GM18861 (cell line): ENCODE measurements around the gene ALOX15B.

Experiments
- ATAC-seq: cut with Tn5 transposase; IDR thresholded peaks from one replicate; pipeline ENCODE4 v1.9.1; 2021; ENCODE audit not compliant: unreplicated experiment

The ALOX15B gene

DNA sequence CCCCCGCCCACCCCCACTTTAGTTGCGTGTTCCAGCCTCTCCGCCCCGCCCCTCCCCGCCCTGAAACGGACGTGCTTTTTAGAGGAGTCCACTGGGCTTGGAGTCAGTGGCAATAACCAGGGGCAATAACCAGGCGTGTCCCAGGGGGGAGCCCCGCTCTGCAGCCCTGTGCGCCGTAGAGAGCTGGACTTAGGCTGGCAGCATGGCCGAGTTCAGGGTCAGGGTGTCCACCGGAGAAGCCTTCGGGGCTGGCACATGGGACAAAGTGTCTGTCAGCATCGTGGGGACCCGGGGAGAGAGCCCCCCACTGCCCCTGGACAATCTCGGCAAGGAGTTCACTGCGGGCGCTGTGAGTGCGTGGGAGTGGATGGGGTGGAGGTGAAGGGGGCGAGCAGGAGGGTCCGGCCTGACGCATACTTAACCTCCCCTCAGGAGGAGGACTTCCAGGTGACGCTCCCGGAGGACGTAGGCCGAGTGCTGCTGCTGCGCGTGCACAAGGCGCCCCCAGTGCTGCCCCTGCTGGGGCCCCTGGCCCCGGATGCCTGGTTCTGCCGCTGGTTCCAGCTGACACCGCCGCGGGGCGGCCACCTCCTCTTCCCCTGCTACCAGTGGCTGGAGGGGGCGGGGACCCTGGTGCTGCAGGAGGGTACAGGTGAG is at the start of gene ALOX15B:
TSS of gene ALOX15B (plus strand) at position 106 of the 657 bp plus-strand sequence. CDS start at position 203, 97 bp downstream.
- ATAC-seq, result no peak

DNA sequence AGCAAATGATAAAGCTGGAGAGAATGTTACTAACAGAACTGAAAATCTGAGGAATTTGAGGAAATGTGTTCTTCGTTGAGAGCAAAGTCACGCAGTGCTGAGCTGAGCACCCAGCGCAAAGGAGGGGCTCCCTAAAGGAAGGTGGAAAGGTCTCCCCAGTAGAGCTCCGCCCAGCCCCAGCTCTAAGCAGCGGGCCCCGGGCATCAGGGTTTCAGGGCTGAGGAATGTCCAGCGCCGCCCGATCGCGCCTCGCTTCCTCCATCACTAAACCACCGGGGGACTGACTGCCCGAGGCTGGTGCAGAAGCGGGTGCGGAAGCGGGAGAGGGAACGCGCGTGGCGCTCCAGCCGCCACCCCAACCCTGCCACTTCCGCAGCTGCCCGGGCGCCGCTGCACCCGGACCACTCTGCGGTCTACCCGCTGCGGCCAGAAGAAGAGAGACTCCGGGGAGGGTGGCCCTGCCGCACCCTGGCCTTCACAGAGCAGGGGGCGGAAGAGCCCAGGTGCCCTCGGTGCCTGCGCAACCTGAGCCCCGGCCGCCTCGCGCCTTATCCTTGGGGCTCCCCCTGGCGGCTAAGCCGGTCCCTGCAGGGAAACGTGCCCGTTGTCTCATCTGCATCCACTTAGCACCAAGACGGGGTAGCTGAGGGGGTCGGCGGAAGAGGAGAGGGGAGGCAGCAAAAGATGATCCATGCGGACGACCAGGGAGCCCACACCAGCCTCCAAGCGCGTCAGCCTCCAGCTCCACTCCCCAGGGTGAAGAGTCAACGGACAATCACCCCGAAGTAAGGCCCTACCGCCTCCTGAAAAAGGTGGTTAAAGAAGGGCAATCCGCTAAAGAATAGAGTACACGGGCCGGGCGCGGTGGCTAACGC is 48.8 kb upstream of the ALOX15B start:
- peak; percentile 57 for ATAC-seq

GRCh38 chr17:7992516-7992915 is 46.3 kb upstream of the ALOX15B start:
- ATAC-seq, result no peak

DNA sequence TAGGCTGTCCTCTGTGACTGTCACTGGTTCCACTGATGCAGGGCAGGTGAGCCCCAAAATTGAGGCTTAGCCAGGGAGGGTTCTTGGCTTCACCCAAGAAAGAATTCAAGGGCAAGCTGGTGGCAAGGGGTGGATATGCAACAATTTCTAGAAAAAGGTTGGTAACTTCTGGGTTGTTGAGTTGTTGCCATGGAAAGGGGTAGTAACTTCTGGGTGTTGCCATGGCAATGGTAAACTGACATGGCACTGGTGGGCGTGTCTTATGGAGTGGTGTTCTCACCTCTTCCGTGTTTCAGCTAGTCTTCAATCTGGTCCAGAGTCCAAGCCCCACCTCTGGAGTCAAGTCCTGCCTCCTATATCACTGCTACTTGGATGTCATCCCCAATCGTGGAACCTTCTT is 45.9 kb upstream of the ALOX15B start:
- ATAC-seq, result no peak

GRCh38 chr17:7993972-7994589 is 44.8 kb upstream of the ALOX15B start:
- ATAC-seq, result no peak

DNA sequence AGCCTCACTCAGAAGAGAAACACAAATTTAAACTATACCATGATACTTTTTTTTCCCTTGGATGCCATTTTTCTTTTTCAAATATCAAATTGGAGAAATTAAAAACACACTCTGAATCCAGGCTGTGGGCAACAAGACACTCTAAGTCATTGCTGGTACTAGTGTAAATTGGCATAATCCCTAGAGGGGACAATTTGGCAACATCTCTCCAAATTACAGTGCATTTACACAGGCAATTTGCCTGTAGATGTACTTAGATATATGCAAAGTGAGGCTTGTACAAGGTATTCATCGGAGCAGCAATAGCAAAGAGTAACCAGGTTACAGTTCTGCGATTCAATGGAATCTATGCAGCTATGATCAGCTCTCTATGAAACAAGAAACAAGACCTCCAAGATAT is 43.1 kb upstream of the ALOX15B start:
- no peak for ATAC-seq

DNA sequence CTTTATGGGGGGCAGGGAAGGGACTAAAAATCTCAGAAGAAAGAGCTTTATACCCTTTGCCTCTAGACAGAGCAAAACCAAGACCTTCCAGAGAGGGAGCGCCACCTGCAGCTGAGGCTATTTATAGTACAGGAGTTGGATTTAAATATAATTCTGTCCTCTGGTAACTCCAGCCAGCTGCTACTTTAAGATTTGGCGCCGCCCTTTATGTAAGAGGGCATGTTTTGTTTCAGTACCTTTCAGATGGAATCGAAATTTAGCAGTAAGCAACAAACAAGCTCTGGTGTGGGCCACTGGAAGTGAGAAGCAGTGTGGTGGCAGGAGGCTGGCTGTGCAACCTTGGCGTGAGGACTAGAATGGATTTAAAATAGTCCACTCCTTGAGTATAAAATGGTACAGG is 41.7 kb upstream of the ALOX15B start:
- no peak for ATAC-seq

GRCh38 chr17:8001976-8002720 is 36.7 kb upstream of the ALOX15B start, which contains the start of gene GUCY2D:
Gene GUCY2D, plus strand, starts transcription at chr17:8002615. Its CDS starts 433 bp downstream, at chr17:8003048.
- no peak for ATAC-seq

DNA sequence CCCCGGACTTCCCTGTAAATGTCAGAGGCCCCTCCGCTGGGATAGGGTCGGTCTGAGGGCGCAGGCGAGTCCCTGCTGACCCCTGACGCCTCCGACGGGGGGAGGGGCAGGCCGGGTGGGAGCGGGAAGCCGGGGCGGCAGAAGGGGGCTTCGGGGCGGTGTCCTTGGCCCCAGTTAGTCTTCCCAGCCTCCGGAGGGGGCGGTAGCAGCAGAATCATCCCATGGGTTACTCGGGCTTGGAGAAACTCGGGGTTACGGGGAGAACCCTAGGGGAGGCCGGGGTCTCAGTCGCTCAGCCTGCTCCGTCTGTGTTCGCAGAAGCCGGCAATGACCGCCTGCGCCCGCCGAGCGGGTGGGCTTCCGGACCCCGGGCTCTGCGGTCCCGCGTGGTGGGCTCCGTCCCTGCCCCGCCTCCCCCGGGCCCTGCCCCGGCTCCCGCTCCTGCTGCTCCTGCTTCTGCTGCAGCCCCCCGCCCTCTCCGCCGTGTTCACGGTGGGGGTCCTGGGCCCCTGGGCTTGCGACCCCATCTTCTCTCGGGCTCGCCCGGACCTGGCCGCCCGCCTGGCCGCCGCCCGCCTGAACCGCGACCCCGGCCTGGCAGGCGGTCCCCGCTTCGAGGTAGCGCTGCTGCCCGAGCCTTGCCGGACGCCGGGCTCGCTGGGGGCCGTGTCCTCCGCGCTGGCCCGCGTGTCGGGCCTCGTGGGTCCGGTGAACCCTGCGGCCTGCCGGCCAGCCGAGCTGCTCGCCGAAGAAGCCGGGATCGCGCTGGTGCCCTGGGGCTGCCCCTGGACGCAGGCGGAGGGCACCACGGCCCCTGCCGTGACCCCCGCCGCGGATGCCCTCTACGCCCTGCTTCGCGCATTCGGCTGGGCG is 35.9 kb upstream of the ALOX15B start:
- no peak for ATAC-seq

GRCh38 chr17:8003594-8004181 is 35.2 kb upstream of the ALOX15B start:
- no peak for ATAC-seq

- no peak for ATAC-seq
Measured at GRCh38 chr17:8004899-8005298, 34.0 kb upstream of the ALOX15B start.

DNA sequence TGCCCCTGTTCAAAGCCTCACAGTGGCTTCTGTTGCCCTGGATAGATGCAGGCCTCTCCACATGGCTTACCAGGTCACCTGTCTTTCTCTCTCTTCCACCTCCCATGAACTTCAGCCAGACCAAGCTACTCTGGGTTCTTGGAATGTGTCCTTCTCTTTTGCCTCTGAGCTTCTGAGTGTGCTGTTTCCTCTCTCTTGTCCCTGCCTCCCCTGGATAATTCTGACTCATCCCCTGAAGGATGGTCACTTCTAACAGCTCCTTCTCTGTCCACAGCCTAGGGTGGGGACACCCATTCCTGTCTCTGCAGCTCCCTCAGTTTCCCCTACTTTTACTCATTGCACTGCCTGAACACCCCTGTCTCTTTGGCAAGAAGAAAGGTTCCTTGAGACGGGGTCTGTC is 33.5 kb upstream of the ALOX15B start:
- ATAC-seq, result no peak

- ATAC-seq, result no peak
Measured at GRCh38 chr17:8005967-8006730, 32.7 kb upstream of the ALOX15B start.

- no peak for ATAC-seq
Measured at GRCh38 chr17:8006836-8007680, 31.8 kb upstream of the ALOX15B start.

- no peak for ATAC-seq
Measured at GRCh38 chr17:8007836-8008235, 31.0 kb upstream of the ALOX15B start.

DNA sequence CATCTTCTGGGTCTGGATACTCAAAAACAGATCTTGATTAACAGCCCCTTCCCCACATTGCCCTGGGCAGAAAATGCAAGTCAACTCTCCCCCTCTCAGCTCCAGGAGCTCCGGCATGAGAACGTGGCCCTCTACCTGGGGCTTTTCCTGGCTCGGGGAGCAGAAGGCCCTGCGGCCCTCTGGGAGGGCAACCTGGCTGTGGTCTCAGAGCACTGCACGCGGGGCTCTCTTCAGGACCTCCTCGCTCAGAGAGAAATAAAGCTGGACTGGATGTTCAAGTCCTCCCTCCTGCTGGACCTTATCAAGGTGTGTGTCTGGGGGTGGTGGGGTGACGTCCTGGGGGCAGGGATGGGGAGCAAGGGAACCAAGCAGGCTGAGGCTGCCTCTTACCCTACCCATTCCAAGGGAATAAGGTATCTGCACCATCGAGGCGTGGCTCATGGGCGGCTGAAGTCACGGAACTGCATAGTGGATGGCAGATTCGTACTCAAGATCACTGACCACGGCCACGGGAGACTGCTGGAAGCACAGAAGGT is 26.7 kb upstream of the ALOX15B start:
- no peak for ATAC-seq

DNA sequence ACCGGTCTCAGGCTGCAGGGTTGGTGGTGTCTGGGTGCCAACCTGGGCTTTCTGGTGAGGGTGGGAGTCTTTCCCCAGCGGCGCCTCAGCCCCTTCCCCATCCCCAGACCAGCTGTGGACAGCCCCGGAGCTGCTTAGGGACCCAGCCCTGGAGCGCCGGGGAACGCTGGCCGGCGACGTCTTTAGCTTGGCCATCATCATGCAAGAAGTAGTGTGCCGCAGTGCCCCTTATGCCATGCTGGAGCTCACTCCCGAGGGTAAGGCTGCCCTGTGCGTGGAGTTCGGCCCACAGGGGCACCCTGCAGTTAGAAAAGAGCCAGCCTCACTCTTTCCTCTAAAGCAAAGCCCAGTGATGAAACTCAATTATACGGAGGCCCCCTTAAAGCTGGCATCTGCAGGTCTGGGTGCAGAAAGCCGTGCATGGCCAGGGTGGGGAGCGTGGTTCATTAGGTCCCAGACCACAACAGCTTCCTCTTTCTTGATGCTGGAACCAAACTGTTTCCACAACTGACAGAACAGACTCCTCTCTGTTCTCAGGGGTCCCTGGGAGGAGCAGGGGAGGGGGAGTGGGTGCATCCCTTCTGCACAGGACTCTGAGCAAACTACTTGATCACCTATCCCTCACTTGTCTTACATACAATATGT is 25.7 kb upstream of the ALOX15B start:
- no peak for ATAC-seq
